Loucy (cell line): ENCODE measurements around the gene TECTA.
A peak's percentile ranks its signal among the peaks of the same experiment; 100 is the strongest.

Experiments
- H2AFZ ChIP-seq: fragments of 200-600 bp; sonication (generic); 2 replicates; pipeline ENCODE4 v1.6.0; 2016; ENCODE audit warnings: antibody characterized with exemption, mild to moderate bottlenecking, low read length, moderate library complexity
- H3F3A ChIP-seq: fragments of 200-600 bp; 2 replicates; pipeline ENCODE4 v1.6.0; 2016; ENCODE audit warnings: antibody characterized with exemption, low read depth, mild to moderate bottlenecking
- H3K27me3 ChIP-seq: fragments of 200-600 bp; sonication (generic); 2 replicates; pipeline ENCODE4 v1.6.1; 2014; ENCODE audit warnings: low read length, mild to moderate bottlenecking; ENCODE audit not compliant: insufficient read depth, poor library complexity, severe bottlenecking
- H3K36me3 ChIP-seq: fragments of 200-600 bp; sonication (generic); 2 replicates; pipeline ENCODE4 v1.6.1; 2016; ENCODE audit warnings: low read length; ENCODE audit not compliant: insufficient read depth
- H3K4me1 ChIP-seq: fragments of 200-600 bp; sonication (generic); 2 replicates; pipeline ENCODE4 v1.5.1; 2014; ENCODE audit warnings: low read length, mild to moderate bottlenecking; ENCODE audit not compliant: insufficient read depth, poor library complexity, severe bottlenecking
- H3K4me2 ChIP-seq: fragments of 200-600 bp; sonication (generic); 2 replicates; pipeline ENCODE4 v1.6.0; 2014; ENCODE audit warnings: antibody characterized with exemption, low read length, low read depth, mild to moderate bottlenecking; ENCODE audit not compliant: poor library complexity, severe bottlenecking
- H3K4me3 ChIP-seq: fragments of 200-600 bp; sonication (generic); 2 replicates; pipeline ENCODE4 v1.5.1; 2014; ENCODE audit warnings: low read length, mild to moderate bottlenecking, mixed read lengths; ENCODE audit not compliant: poor library complexity, severe bottlenecking
- H3K79me2 ChIP-seq: fragments of 200-600 bp; sonication (generic); 2 replicates; pipeline ENCODE4 v1.6.1; 2014; ENCODE audit warnings: low read length; ENCODE audit not compliant: insufficient read depth
- H3K9ac ChIP-seq: fragments of 200-600 bp; sonication (generic); 2 replicates; pipeline ENCODE4 v1.6.0; 2014; ENCODE audit warnings: mild to moderate bottlenecking, low read depth, low read length, moderate library complexity; ENCODE audit not compliant: poor library complexity, severe bottlenecking
- H3K9me2 ChIP-seq: fragments of 200-600 bp; sonication (generic); replicated peaks from 2 replicates; pipeline ENCODE4 v1.6.1; 2016; ENCODE audit warnings: low read depth, low read length, mixed read lengths
- H3K9me3 ChIP-seq: fragments of 200-600 bp; sonication (generic); 2 replicates; pipeline ENCODE4 v1.6.1; 2014; ENCODE audit warnings: mild to moderate bottlenecking, antibody characterized with exemption, low read length, low read depth; ENCODE audit not compliant: insufficient read depth
- H4K20me1 ChIP-seq: fragments of 200-600 bp; sonication (generic); 2 replicates; pipeline ENCODE4 v1.6.0; 2014; ENCODE audit warnings: antibody characterized with exemption, low read length, mild to moderate bottlenecking; ENCODE audit not compliant: insufficient read depth, poor library complexity, severe bottlenecking
- EZH2phosphoT487 ChIP-seq: fragments of 200-600 bp; IDR thresholded peaks from 2 replicates; pipeline ENCODE4 v1.6.1; 2018; ENCODE audit warnings: antibody characterized with exemption, mild to moderate bottlenecking, moderate library complexity, borderline replicate concordance
- TF ChIP-seq, protein P1 (sequence below): fragments of 200-600 bp; sonication (generic); conservative IDR thresholded peaks from 2 replicates; pipeline ENCODE4 v1.5.1; 2014; ENCODE audit warnings: mild to moderate bottlenecking, antibody characterized with exemption, low read length

The TECTA gene

DNA sequence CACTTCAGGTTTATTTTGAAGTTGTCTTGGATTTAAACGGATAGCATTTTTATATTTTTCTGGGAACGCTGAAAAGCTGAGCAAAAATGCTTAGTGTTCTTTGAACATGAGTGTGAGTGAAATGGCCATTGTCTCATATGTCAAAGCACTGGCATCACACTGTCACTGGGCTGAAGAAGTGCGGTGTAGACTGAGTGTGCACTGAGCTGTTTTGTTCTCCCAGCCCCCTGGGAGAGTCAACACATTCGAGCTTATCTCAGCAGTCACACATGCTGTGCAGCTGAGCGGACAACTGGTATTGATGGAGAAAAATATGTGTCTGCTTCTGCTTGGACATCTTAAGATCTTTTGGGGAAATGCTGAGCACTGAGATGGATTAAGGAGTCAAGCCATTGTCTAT, 90.8 kb downstream of the TECTA start:
- H3K4me1 ChIP-seq, result no peaks in the 10 kb centered on the region
- H3K27me3 ChIP-seq, result no peaks in the 10 kb centered on the region
- no peak for TF ChIP-seq EZH2phosphoT487
- H3K9ac ChIP-seq, result no peak overlapping the region
- no peaks in the 10 kb centered on the region for H3K79me2 ChIP-seq
- no peaks in the 10 kb centered on the region for H3K9me2 ChIP-seq
- no peak overlapping the region for H3K4me2 ChIP-seq
- no peaks in the 10 kb centered on the region for H3K9me3 ChIP-seq
- H3K36me3 ChIP-seq, result no peaks in the 10 kb centered on the region
- H3F3A ChIP-seq, result no peaks in the 10 kb centered on the region
- no peaks in the 10 kb centered on the region for H4K20me1 ChIP-seq
- H3K4me3 ChIP-seq, result no peak overlapping the region
- no peak overlapping the region for H2AFZ ChIP-seq

DNA sequence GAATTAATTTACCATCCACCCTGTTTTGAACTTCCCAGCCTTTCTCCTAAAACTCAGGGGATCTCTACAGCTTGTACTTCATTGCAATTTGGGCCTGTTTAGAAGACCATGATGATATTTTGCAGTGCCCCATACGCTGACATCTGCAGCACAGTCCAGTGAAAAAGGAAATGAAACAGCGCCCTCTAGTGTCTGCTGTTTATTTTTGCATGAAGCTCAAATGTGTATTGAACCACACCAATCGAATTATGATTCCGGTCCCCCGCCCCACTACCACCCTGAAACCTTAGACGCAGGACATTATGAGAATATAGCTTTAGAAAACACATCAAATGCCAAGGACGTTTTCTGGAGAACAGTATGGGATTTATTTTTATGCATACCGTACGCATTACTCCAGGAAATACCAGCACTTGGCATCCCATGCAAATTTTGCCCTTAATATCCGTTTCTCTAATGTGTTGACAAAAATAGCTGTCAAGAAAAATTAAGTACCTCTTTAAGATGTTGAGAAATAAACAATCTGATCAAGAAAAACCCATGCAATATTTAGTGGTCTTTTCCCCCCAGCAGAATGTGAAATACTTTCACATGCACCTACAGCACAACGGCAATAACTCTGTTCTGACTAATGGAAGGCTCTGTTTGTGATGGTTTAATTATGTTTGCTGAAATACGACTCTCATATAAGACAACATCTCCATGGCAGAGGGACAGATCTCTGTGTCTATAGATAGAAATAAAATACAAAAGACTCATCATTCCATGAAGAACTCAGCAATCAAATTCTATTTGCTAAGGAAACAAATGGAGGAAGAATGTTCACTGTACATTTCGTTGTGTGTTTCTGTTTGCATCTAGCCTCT, 93.9 kb downstream of the TECTA start:
- Histone ChIP-seq H3K9ac (no peak overlapping the region), H3F3A (no peaks in the 10 kb centered on the region), H2AFZ (no peak overlapping the region; the same call in 1 of the 2 replicates), H3K4me1 (no peaks in the 10 kb centered on the region), H4K20me1 (no peaks in the 10 kb centered on the region), H3K36me3 (no peaks in the 10 kb centered on the region), H3K9me3 (no peaks in the 10 kb centered on the region), H3K27me3 (no peaks in the 10 kb centered on the region), H3K4me3 (no peak overlapping the region), H3K79me2 (no peaks in the 10 kb centered on the region), H3K9me2 (no peaks in the 10 kb centered on the region), H3K4me2 (no peak overlapping the region)
- no peak for TF ChIP-seq EZH2phosphoT487
- TF ChIP-seq, protein P1, sequence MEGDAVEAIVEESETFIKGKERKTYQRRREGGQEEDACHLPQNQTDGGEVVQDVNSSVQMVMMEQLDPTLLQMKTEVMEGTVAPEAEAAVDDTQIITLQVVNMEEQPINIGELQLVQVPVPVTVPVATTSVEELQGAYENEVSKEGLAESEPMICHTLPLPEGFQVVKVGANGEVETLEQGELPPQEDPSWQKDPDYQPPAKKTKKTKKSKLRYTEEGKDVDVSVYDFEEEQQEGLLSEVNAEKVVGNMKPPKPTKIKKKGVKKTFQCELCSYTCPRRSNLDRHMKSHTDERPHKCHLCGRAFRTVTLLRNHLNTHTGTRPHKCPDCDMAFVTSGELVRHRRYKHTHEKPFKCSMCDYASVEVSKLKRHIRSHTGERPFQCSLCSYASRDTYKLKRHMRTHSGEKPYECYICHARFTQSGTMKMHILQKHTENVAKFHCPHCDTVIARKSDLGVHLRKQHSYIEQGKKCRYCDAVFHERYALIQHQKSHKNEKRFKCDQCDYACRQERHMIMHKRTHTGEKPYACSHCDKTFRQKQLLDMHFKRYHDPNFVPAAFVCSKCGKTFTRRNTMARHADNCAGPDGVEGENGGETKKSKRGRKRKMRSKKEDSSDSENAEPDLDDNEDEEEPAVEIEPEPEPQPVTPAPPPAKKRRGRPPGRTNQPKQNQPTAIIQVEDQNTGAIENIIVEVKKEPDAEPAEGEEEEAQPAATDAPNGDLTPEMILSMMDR, result peak; percentile 83

DNA sequence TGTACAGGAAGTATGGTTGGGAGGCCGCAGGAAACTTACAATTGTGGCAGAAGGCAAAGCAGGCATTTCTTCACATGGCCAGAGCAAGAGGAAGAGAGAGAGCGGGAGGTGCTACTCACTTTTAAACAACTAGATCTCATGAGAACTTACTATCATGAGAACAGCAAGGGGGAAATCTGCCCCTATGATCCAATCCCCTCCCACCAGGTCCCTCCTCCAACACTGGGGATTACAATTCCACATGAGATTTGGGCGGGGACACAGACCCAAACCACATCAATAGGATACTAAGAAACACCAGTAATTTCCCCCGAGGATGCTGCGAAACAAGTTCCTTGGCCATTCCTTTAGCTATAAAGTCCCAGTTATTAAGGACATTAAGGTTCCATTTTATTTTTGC, 97.4 kb downstream of the TECTA start:
- no peaks in the 10 kb centered on the region for H3F3A ChIP-seq
- no peak overlapping the region for H3K9ac ChIP-seq
- no peak for TF ChIP-seq EZH2phosphoT487
- TF ChIP-seq, protein P1, result no peak
- no peaks in the 10 kb centered on the region for H3K36me3 ChIP-seq
- no peaks in the 10 kb centered on the region for H3K9me3 ChIP-seq
- H3K79me2 ChIP-seq, result no peaks in the 10 kb centered on the region
- no peak overlapping the region for H3K4me3 ChIP-seq
- no peak overlapping the region for H3K4me2 ChIP-seq
- H2AFZ ChIP-seq, result no peak overlapping the region
- H3K9me2 ChIP-seq, result no peaks in the 10 kb centered on the region
- H4K20me1 ChIP-seq, result no peaks in the 10 kb centered on the region
- H3K4me1 ChIP-seq, result no peaks in the 10 kb centered on the region
- H3K27me3 ChIP-seq, result no peaks in the 10 kb centered on the region
